ENCODE measurements around the gene UGT1A1.
A peak's percentile ranks its signal among the peaks of the same experiment; 100 is the strongest.
"Not testable (repeated sequence)": the region's sequence is repeated elsewhere in the genome, so short reads cannot be mapped to it uniquely, and the experiment has no call there.

Gene UGT1A1

DNA sequence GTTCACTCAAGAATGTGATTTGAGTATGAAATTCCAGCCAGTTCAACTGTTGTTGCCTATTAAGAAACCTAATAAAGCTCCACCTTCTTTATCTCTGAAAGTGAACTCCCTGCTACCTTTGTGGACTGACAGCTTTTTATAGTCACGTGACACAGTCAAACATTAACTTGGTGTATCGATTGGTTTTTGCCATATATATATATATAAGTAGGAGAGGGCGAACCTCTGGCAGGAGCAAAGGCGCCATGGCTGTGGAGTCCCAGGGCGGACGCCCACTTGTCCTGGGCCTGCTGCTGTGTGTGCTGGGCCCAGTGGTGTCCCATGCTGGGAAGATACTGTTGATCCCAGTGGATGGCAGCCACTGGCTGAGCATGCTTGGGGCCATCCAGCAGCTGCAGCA, at the start of gene UGT1A1:
Gene UGT1A1 (plus strand): TSS at position 228 of the 400 bp plus-strand sequence. CDS start 18 bp downstream, at position 246.
- no peak for DNase-seq (ENCODE audit: extremely low read depth, low read depth)
- TF ChIP-seq CTCF (IDR thresholded peaks at IDR 0.05; ENCODE audit: low read depth, low read length): no peak

DNA sequence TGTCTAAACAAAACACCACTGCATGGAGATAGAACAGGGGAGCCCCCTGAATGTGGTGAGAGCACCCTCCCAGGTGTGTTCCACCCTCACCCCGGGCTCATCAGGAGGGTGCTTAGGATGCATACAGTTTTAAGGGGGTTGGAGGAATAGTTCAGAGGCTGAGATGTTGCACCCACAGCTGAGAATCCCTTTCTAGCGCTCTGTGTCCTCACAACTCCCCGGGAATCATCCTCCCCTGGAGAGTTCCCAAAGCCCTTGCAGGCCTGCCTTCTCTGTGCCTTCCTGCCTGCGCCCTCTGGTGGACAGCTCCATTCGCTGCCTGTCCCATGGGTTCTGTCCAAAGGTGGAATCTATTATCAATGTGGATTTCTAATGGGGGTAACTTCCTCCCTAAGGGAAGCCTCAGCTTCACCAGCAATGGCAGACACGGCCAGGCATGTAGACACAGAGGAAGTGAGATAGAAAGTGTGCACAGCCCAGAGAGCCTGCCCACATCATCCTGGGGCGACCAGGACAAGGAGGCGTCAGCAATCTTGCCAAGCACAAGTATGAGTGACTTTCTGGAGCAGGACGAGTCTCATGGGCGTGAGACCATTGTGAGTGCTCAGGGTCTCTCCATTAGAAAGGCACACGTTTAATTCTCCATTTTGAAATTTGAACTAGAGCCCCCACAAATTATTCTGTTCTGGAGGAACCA, 48.6 kb upstream of the UGT1A1 start:
- peak; percentile 95 for TF ChIP-seq CTCF (IDR thresholded peaks at IDR 0.05; ENCODE audit: low read depth, low read length)
- peak; percentile 38 for DNase-seq (ENCODE audit: extremely low read depth, low read depth)

GRCh38 chr2:233712611-233713261, 47.3 kb upstream of the UGT1A1 start, which contains the start of gene UGT1A5:
UGT1A5 (plus strand) TSS chr2:233712907; CDS start chr2:233712992, 85 bp downstream.
- no peak for DNase-seq (ENCODE audit: extremely low read depth, low read depth)
- TF ChIP-seq CTCF (IDR thresholded peaks at IDR 0.05; ENCODE audit: low read depth, low read length): no peak

DNA sequence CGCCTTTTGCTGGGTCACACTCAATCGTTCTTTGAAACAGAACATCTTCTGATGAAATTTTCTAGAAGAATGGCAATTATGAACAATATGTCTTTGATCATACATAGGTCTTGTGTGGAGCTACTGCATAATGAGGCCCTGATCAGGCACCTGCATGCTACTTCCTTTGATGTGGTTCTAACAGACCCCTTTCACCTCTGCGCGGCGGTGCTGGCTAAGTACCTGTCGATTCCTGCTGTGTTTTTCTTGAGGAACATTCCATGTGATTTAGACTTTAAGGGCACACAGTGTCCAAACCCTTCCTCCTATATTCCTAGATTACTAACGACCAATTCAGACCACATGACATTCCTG, 46.8 kb upstream of the UGT1A1 start:
- no peak for TF ChIP-seq CTCF (IDR thresholded peaks at IDR 0.05; ENCODE audit: low read depth, low read length)
- DNase-seq (ENCODE audit: extremely low read depth, low read depth): no peak

- no peak for DNase-seq (ENCODE audit: extremely low read depth, low read depth)
- no peak for TF ChIP-seq CTCF (IDR thresholded peaks at IDR 0.05; ENCODE audit: low read depth, low read length)
Measured at GRCh38 chr2:233714121-233714520, 45.9 kb upstream of the UGT1A1 start.

- no peak for TF ChIP-seq CTCF (IDR thresholded peaks at IDR 0.05; ENCODE audit: low read depth, low read length)
- no peak for DNase-seq (ENCODE audit: extremely low read depth, low read depth)
Measured at GRCh38 chr2:233718552-233718951, 41.5 kb upstream of the UGT1A1 start, which contains the start of gene UGT1A4. UGT1A4 (plus strand) TSS chr2:233718736; CDS start chr2:233718821, 85 bp downstream.

DNA sequence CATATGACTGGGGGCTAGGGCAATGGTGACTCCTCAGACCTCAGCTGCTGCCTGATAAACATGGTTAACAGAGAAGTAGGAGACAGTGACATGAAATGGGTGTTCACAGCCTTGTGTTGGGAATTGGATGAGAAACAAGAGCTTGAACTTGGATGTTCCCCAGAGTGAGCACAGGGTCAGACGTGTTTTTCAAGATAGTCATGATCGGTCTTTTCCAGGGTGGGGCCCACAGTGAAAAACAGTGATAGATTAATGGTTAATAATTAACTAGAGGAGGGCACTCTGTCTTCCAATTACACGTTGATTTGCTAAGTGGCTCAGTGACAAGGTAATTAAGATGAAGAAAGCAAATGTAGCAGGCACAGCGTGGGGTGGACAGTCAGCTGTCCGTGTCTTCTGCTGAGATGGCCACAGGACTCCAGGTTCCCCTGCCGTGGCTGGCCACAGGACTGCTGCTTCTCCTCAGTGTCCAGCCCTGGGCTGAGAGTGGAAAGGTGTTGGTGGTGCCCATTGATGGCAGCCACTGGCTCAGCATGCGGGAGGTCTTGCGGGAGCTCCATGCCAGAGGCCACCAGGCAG, 31.3 kb upstream of the UGT1A1 start, which contains the start of gene UGT1A3:
Gene UGT1A3 (plus strand): TSS at position 320 of the 579 bp plus-strand sequence. CDS start 85 bp downstream, at position 405.
- no peak for TF ChIP-seq CTCF (IDR thresholded peaks at IDR 0.05; ENCODE audit: low read depth, low read length)
- DNase-seq (ENCODE audit: extremely low read depth, low read depth): no peak

DNA sequence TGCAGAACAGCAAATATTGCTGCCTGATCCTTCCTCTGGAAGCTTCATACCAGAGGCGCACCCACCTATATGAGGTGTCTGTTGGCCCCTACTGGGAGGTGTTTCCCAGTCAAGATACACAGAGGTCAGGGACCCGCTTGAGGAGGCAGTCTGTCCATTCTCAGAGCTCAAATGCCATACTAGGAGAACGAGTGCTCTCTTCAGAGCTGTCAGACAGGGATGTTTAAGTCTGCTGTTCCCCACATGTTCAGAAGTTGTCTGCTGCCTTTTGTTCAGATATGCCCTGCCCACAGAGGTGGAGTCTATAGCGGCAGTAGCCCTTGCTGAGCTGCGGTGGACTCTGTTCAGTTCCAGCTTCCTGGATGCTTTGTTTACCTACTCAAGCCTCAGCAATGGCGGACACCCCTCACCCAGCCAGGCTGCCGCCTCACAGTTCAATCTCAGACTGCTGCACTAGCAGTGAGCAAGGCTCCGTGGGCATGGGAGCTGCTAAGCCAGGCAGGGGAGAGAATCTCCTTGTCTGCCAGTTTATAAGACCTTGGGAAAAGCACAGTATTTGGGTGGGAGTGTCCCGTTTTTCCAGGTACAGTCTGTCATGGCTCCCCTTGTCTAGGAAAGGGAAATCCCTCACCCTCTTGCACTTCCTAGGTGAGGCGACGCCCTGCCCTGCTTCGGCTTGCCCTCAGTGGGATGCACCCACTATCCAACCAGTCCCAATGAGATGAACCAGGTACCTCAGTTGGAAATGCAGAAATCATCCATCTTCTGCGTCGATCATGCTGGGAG, 23.0 kb upstream of the UGT1A1 start:
- DNase-seq (ENCODE audit: extremely low read depth, low read depth): not testable (repeated sequence)
